GM23338 (cell line): ENCODE data around the gene NTRK3. TPM values are rescaled to one million over a fixed set of nuclear protein-coding genes. Genes with fewer than 3 reads are reported as not detected.

Source experiments
- ATAC-seq: fragments of 200-7000 bp; cut with Tn5 transposase; 3 replicates; pipeline ENCODE4 v1.9.1; 2020
- DNase-seq: peaks from one replicate; pipeline ENCODE4 v3.0.0-alpha.2; 2015; ENCODE audit warnings: low spot score
- H2AFZ ChIP-seq: fragments of 200-600 bp; sonication (generic); 2 replicates; pipeline ENCODE4 v1.8.0; 2016; ENCODE audit warnings: antibody characterized with exemption, mild to moderate bottlenecking, moderate library complexity
- H3F3A ChIP-seq: fragments of 200-600 bp; sonication (generic); replicated peaks from 2 replicates; pipeline ENCODE4 v1.8.0; 2017; ENCODE audit warnings: antibody characterized with exemption, mixed run types, low read depth
- H3K27ac ChIP-seq: fragments of 200-600 bp; sonication (generic); 2 replicates; pipeline ENCODE4 v1.6.1; 2016; ENCODE audit warnings: low read depth
- H3K27me3 ChIP-seq: fragments of 200-600 bp; sonication (generic); 2 replicates; pipeline ENCODE4 v1.8.0; 2016; ENCODE audit warnings: mild to moderate bottlenecking, mixed run types, moderate library complexity; ENCODE audit not compliant: insufficient read depth
- H3K36me3 ChIP-seq: fragments of 200-600 bp; sonication (generic); 2 replicates; pipeline ENCODE4 v1.8.0; 2016; ENCODE audit warnings: mild to moderate bottlenecking; ENCODE audit not compliant: insufficient read depth
- H3K4me1 ChIP-seq: fragments of 200-600 bp; sonication (generic); 2 replicates; pipeline ENCODE4 v1.8.0; 2016; ENCODE audit warnings: mild to moderate bottlenecking, moderate library complexity; ENCODE audit not compliant: insufficient read depth
- H3K4me2 ChIP-seq: fragments of 200-600 bp; sonication (generic); 2 replicates; pipeline ENCODE4 v1.7.1; 2017; ENCODE audit warnings: mixed run types
- H3K4me3 ChIP-seq: fragments of 200-600 bp; sonication (generic); 2 replicates; pipeline ENCODE4 v1.6.1; 2016; ENCODE audit warnings: mixed run types
- H3K79me2 ChIP-seq: fragments of 200-600 bp; sonication (generic); replicated peaks from 2 replicates; pipeline ENCODE4 v1.8.0; 2017; ENCODE audit warnings: mild to moderate bottlenecking; ENCODE audit not compliant: insufficient read depth
- H3K9me2 ChIP-seq: fragments of 200-600 bp; sonication (generic); 2 replicates; pipeline ENCODE4 v1.8.0; 2017; ENCODE audit not compliant: insufficient read depth
- H4K20me1 ChIP-seq: fragments of 200-600 bp; sonication (generic); replicated peaks from 2 replicates; pipeline ENCODE4 v1.8.0; 2017; ENCODE audit warnings: mild to moderate bottlenecking; ENCODE audit not compliant: insufficient read depth
- H3K27ac Mint-ChIP-seq: 2 replicates; pipeline ENCODE4 v1.8.0; 2020; ENCODE audit warnings: inconsistent platforms, mild to moderate bottlenecking, moderate library complexity, mixed read lengths
- H3K27me3 Mint-ChIP-seq: 3 replicates; pipeline ENCODE4 v1.8.0; 2022; ENCODE audit warnings: low read depth, mild to moderate bottlenecking, moderate library complexity, mixed read lengths, inconsistent platforms; ENCODE audit not compliant: insufficient read depth, poor library complexity
- H3K36me3 Mint-ChIP-seq: 3 replicates; pipeline ENCODE4 v1.8.0; 2021; ENCODE audit warnings: low read depth, mild to moderate bottlenecking, inconsistent platforms, moderate library complexity, mixed read lengths
- H3K4me1 Mint-ChIP-seq: 3 replicates; pipeline ENCODE4 v1.8.0; 2020; ENCODE audit warnings: mild to moderate bottlenecking, inconsistent platforms, mixed read lengths
- H3K4me3 Mint-ChIP-seq: 3 replicates; pipeline ENCODE4 v1.8.0; 2021; ENCODE audit warnings: moderate library complexity, mild to moderate bottlenecking, inconsistent platforms, mixed read lengths
- H3K9me3 Mint-ChIP-seq: 3 replicates; pipeline ENCODE4 v1.8.0; 2020; ENCODE audit warnings: moderate library complexity, mild to moderate bottlenecking, inconsistent platforms, mixed read lengths
- CREB1 ChIP-seq: fragments of 250-450 bp; sonication (Bioruptor Pico); IDR thresholded peaks from 2 replicates; pipeline ENCODE4 v1.5.0; 2020; ENCODE audit warnings: low read depth, mild to moderate bottlenecking, moderate library complexity
- EZH2 ChIP-seq: fragments of 200-600 bp; sonication (generic); IDR thresholded peaks from one replicate; pipeline ENCODE4 v1.8.0; 2017; ENCODE audit warnings: antibody characterized with exemption, mild to moderate bottlenecking, low read depth; ENCODE audit not compliant: unreplicated experiment
- EZH2phosphoT487 ChIP-seq: fragments of 200-600 bp; sonication (generic); IDR thresholded peaks from one replicate; pipeline ENCODE4 v1.8.1; 2018; ENCODE audit warnings: antibody characterized with exemption; ENCODE audit not compliant: unreplicated experiment
- JUNB ChIP-seq: IDR thresholded peaks from one replicate; pipeline ENCODE4 v1.6.1; 2016; ENCODE audit warnings: antibody characterized with exemption; ENCODE audit not compliant: unreplicated experiment
- NANOG ChIP-seq: IDR thresholded peaks from 2 replicates; pipeline ENCODE4 v1.6.1; 2016; ENCODE audit warnings: antibody characterized with exemption, borderline replicate concordance
- POLR2AphosphoS5 ChIP-seq: IDR thresholded peaks from 2 replicates; pipeline ENCODE4 v1.6.1; 2016; ENCODE audit warnings: antibody characterized with exemption, low read depth
- STAT1 ChIP-seq: IDR thresholded peaks from one replicate; pipeline ENCODE4 v1.6.1; 2016; ENCODE audit warnings: antibody characterized with exemption; ENCODE audit not compliant: unreplicated experiment
- ZNF114 ChIP-seq: fragments of 250-450 bp; sonication (Bioruptor Pico); IDR thresholded peaks from 2 replicates; pipeline ENCODE4 v1.5.0; 2020; ENCODE audit warnings: mild to moderate bottlenecking, moderate library complexity
- ZNF331 ChIP-seq: fragments of 250-450 bp; sonication (Bioruptor Pico); IDR thresholded peaks from 2 replicates; pipeline ENCODE4 v1.5.0; 2020; ENCODE audit warnings: low read depth, mild to moderate bottlenecking, moderate library complexity
- polyA plus RNA-seq: library from polyadenylated mRNA; unstranded; fragments of >200 nt; fragmentation: Nextera tagmentation; extraction: Ambion mirVana; gene quantifications from 2 replicates; pipeline ENCODE4 v1.2.1, GENCODE V29; 2016
- total RNA-seq: library from RNA; depleted of rRNA; stranded (reverse); fragments of >200 nt; shearing (Covaris generic); gene quantifications from 2 replicates; pipeline ENCODE4 v1.2.3, GENCODE V29; 2014
- TF ChIP-seq, protein P1 (sequence below), 2 experiments: fragments of 200-600 bp in 1 of 2; sonication (generic) in 1 of 2; conservative IDR thresholded peaks; 2 replicates each; pipeline versions ENCODE4 v1.5.1 to v1.6.1; 2016 to 2017; ENCODE audit warnings: antibody characterized with exemption in 2 of 2, low read depth in 2 of 2, mild to moderate bottlenecking in 2 of 2, moderate library complexity in 1 of 2
- TF ChIP-seq, protein P2 (sequence below): fragments of 250-450 bp; sonication (Bioruptor Pico); IDR thresholded peaks from 2 replicates; pipeline ENCODE4 v1.5.0; 2020; ENCODE audit warnings: mild to moderate bottlenecking, moderate library complexity
- TF ChIP-seq, protein P3 (sequence below): IDR thresholded peaks from one replicate; pipeline ENCODE4 v1.6.1; 2018; ENCODE audit warnings: antibody characterized with exemption; ENCODE audit not compliant: unreplicated experiment

Gene NTRK3
- total and polyA plus RNA-seq, 2 experiments from 2014 or later, result 3.1 to 5.3 TPM

GRCh38 chr15:87941606-87942005 is 314.9 kb downstream of the NTRK3 start (continued):
- TF ChIP-seq, protein P1, sequence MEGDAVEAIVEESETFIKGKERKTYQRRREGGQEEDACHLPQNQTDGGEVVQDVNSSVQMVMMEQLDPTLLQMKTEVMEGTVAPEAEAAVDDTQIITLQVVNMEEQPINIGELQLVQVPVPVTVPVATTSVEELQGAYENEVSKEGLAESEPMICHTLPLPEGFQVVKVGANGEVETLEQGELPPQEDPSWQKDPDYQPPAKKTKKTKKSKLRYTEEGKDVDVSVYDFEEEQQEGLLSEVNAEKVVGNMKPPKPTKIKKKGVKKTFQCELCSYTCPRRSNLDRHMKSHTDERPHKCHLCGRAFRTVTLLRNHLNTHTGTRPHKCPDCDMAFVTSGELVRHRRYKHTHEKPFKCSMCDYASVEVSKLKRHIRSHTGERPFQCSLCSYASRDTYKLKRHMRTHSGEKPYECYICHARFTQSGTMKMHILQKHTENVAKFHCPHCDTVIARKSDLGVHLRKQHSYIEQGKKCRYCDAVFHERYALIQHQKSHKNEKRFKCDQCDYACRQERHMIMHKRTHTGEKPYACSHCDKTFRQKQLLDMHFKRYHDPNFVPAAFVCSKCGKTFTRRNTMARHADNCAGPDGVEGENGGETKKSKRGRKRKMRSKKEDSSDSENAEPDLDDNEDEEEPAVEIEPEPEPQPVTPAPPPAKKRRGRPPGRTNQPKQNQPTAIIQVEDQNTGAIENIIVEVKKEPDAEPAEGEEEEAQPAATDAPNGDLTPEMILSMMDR (conservative IDR thresholded peaks at IDR 0.05; ENCODE audit: low read depth in 2 of 2), result no peak
- TF ChIP-seq POLR2AphosphoS5 (no peak), NANOG (no peak)

DNA sequence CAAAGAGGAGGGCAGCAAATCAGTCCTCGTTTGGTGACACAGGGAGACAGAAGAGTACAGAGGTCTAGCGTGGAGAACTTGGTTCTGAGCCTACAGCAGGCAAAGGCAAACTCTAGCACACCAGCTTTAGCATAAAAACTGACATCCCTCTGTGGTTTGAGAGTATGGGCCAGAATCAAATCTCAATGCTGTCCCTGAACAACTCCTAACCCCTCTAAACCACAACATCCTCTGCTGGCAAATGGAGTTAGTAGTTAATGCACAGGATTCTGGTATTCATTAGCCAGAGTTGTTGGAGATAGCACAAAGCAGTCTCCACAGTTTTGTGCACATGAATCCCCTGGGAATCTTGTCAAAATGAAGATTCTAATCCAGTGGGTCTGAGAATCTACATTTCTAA is 315.8 kb downstream of the NTRK3 start:
- H3K9me3 Mint-ChIP-seq, result no peaks in the 10 kb centered on the region
- no peak for ATAC-seq
- no peaks in the 10 kb centered on the region for H3K4me1 Mint-ChIP-seq
- no peaks in the 10 kb centered on the region for H3K79me2 ChIP-seq
- H4K20me1 ChIP-seq, result no peaks in the 10 kb centered on the region
- no peak overlapping the region for H3K4me3 Mint-ChIP-seq
- H3K27ac ChIP-seq, result no peak overlapping the region
- peaks cover 3% of the 10 kb centered on the region; the same call in 1 of the 2 replicates for H3K9me2 ChIP-seq
- H3F3A ChIP-seq, result no peaks in the 10 kb centered on the region
- H3K4me2 ChIP-seq, result no peak overlapping the region
- H3K27ac Mint-ChIP-seq, result no peak overlapping the region
- H3K4me3 ChIP-seq, result no peak overlapping the region
- no peaks in the 10 kb centered on the region for H3K36me3 Mint-ChIP-seq
- H3K27me3 Mint-ChIP-seq, result no peaks in the 10 kb centered on the region
- no peaks in the 10 kb centered on the region for H3K4me1 ChIP-seq
- H3K27me3 ChIP-seq, result no peaks in the 10 kb centered on the region
- no peaks in the 10 kb centered on the region for H3K36me3 ChIP-seq
- no peak overlapping the region for H2AFZ ChIP-seq
- DNase-seq, result no peak
- no peak for TF ChIP-seq EZH2phosphoT487
- no peak for TF ChIP-seq ZNF331 (CRISPR knock-in tag)
- TF ChIP-seq, protein P2, sequence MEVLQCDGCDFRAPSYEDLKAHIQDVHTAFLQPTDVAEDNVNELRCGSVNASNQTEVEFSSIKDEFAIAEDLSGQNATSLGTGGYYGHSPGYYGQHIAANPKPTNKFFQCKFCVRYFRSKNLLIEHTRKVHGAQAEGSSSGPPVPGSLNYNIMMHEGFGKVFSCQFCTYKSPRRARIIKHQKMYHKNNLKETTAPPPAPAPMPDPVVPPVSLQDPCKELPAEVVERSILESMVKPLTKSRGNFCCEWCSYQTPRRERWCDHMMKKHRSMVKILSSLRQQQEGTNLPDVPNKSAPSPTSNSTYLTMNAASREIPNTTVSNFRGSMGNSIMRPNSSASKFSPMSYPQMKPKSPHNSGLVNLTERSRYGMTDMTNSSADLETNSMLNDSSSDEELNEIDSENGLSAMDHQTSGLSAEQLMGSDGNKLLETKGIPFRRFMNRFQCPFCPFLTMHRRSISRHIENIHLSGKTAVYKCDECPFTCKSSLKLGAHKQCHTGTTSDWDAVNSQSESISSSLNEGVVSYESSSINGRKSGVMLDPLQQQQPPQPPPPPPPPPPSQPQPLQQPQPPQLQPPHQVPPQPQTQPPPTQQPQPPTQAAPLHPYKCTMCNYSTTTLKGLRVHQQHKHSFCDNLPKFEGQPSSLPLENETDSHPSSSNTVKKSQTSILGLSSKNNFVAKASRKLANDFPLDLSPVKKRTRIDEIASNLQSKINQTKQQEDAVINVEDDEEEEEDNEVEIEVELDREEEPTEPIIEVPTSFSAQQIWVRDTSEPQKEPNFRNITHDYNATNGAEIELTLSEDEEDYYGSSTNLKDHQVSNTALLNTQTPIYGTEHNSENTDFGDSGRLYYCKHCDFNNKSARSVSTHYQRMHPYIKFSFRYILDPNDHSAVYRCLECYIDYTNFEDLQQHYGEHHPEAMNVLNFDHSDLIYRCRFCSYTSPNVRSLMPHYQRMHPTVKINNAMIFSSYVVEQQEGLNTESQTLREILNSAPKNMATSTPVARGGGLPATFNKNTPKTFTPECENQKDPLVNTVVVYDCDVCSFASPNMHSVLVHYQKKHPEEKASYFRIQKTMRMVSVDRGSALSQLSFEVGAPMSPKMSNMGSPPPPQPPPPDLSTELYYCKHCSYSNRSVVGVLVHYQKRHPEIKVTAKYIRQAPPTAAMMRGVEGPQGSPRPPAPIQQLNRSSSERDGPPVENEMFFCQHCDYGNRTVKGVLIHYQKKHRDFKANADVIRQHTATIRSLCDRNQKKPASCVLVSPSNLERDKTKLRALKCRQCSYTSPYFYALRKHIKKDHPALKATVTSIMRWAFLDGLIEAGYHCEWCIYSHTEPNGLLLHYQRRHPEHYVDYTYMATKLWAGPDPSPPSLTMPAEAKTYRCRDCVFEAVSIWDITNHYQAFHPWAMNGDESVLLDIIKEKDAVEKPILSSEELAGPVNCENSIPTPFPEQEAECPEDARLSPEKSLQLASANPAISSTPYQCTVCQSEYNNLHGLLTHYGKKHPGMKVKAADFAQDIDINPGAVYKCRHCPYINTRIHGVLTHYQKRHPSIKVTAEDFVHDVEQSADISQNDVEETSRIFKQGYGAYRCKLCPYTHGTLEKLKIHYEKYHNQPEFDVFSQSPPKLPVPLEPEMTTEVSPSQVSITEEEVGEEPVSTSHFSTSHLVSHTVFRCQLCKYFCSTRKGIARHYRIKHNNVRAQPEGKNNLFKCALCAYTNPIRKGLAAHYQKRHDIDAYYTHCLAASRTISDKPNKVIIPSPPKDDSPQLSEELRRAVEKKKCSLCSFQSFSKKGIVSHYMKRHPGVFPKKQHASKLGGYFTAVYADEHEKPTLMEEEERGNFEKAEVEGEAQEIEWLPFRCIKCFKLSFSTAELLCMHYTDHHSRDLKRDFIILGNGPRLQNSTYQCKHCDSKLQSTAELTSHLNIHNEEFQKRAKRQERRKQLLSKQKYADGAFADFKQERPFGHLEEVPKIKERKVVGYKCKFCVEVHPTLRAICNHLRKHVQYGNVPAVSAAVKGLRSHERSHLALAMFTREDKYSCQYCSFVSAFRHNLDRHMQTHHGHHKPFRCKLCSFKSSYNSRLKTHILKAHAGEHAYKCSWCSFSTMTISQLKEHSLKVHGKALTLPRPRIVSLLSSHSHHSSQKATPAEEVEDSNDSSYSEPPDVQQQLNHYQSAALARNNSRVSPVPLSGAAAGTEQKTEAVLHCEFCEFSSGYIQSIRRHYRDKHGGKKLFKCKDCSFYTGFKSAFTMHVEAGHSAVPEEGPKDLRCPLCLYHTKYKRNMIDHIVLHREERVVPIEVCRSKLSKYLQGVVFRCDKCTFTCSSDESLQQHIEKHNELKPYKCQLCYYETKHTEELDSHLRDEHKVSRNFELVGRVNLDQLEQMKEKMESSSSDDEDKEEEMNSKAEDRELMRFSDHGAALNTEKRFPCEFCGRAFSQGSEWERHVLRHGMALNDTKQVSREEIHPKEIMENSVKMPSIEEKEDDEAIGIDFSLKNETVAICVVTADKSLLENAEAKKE, result no peak
- no peak for TF ChIP-seq ZNF114 (CRISPR knock-in tag)
- no peak for TF ChIP-seq EZH2
- TF ChIP-seq STAT1, result no peak
- TF ChIP-seq, protein P3, sequence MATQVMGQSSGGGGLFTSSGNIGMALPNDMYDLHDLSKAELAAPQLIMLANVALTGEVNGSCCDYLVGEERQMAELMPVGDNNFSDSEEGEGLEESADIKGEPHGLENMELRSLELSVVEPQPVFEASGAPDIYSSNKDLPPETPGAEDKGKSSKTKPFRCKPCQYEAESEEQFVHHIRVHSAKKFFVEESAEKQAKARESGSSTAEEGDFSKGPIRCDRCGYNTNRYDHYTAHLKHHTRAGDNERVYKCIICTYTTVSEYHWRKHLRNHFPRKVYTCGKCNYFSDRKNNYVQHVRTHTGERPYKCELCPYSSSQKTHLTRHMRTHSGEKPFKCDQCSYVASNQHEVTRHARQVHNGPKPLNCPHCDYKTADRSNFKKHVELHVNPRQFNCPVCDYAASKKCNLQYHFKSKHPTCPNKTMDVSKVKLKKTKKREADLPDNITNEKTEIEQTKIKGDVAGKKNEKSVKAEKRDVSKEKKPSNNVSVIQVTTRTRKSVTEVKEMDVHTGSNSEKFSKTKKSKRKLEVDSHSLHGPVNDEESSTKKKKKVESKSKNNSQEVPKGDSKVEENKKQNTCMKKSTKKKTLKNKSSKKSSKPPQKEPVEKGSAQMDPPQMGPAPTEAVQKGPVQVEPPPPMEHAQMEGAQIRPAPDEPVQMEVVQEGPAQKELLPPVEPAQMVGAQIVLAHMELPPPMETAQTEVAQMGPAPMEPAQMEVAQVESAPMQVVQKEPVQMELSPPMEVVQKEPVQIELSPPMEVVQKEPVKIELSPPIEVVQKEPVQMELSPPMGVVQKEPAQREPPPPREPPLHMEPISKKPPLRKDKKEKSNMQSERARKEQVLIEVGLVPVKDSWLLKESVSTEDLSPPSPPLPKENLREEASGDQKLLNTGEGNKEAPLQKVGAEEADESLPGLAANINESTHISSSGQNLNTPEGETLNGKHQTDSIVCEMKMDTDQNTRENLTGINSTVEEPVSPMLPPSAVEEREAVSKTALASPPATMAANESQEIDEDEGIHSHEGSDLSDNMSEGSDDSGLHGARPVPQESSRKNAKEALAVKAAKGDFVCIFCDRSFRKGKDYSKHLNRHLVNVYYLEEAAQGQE, result no peak
- no peak for TF ChIP-seq JUNB
- TF ChIP-seq, protein P1 (conservative IDR thresholded peaks at IDR 0.05; ENCODE audit: low read depth in 2 of 2), result no peak
- TF ChIP-seq NANOG, result no peak
- no peak for TF ChIP-seq POLR2AphosphoS5
- TF ChIP-seq CREB1, result no peak
